ENCODE measurements around the gene TOMM34. TPM values are rescaled to one million over a fixed set of nuclear protein-coding genes. Genes with fewer than 3 reads are reported as not detected.

TOMM34 gene
- total and polyA plus RNA-seq, 3 donors from 2014 or later, result 212 to 263 (median 246) TPM

GRCh38 chr20:44941120-44941691 is 19.0 kb downstream of the TOMM34 start:
- H3K36me3 ChIP-seq (ENCODE audit: low read depth, missing control alignments), result no peaks in the 10 kb centered on the region
- no peak overlapping the region for H3K27ac ChIP-seq
- no peak overlapping the region for H3K4me3 ChIP-seq
- no peak for DNase-seq
- 82 to 91% methylated on average over 7 of the region's 7 CpGs for WGBS, 2 donors
- H3K27me3 ChIP-seq, result no peaks in the 10 kb centered on the region
- no peaks in the 10 kb centered on the region for H3K9me3 ChIP-seq
- TF ChIP-seq POLR2A (IDR thresholded peaks at IDR 0.05), result no peak
- TF ChIP-seq, protein P1, sequence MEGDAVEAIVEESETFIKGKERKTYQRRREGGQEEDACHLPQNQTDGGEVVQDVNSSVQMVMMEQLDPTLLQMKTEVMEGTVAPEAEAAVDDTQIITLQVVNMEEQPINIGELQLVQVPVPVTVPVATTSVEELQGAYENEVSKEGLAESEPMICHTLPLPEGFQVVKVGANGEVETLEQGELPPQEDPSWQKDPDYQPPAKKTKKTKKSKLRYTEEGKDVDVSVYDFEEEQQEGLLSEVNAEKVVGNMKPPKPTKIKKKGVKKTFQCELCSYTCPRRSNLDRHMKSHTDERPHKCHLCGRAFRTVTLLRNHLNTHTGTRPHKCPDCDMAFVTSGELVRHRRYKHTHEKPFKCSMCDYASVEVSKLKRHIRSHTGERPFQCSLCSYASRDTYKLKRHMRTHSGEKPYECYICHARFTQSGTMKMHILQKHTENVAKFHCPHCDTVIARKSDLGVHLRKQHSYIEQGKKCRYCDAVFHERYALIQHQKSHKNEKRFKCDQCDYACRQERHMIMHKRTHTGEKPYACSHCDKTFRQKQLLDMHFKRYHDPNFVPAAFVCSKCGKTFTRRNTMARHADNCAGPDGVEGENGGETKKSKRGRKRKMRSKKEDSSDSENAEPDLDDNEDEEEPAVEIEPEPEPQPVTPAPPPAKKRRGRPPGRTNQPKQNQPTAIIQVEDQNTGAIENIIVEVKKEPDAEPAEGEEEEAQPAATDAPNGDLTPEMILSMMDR (IDR thresholded peaks at IDR 0.05), result no peak
- peaks cover 20% of the 10 kb centered on the region for H3K4me1 ChIP-seq
- intact Hi-C loops (cut with DNase I; ENCODE audit: low total_unique reads), result no loop called here

DNA sequence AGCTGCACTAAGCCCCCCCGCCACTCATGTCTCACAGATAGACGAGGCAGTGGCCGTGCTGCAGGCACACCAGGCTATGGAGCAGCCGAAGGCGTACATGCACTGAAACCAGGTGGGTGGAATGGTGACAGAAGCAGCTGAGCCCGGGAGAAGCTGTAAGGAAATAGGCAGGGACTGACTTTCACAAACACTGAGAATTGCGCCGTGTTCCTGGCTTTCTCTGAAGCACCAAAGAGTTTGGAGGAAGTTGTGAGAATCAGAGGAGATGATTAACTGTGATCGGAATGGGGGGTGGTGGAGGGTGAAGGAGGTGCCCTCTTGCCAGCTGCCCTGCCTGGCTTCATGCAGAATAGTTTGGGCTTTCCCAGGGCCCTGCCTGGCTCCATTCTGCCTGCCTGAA is 21.6 kb downstream of the TOMM34 start:
- Histone ChIP-seq H3K27me3 (no peaks in the 10 kb centered on the region), H3K4me3 (no peak overlapping the region), H3K27ac (no peak overlapping the region), H3K36me3 (ENCODE audit: low read depth, missing control alignments) (no peaks in the 10 kb centered on the region), H3K9me3 (no peaks in the 10 kb centered on the region), H3K4me1 (peaks cover 11% of the 10 kb centered on the region)
- TF ChIP-seq, protein P1 (IDR thresholded peaks at IDR 0.05), result no peak
- no peak for TF ChIP-seq POLR2A (IDR thresholded peaks at IDR 0.05)
- intact Hi-C loops (cut with DNase I; ENCODE audit: low total_unique reads), result no loop called here
- WGBS, 2 donors, result 76 to 84% methylated on average over 9 of the region's 9 CpGs
- DNase-seq, result no peak

GRCh38 chr20:44936510-44936909 is 23.7 kb downstream of the TOMM34 start:
- no peak for DNase-seq
- intact Hi-C loops (cut with DNase I; ENCODE audit: low total_unique reads), result no loop called here
- Histone ChIP-seq H3K36me3 (ENCODE audit: low read depth, missing control alignments) (no peaks in the 10 kb centered on the region), H3K27ac (no peak overlapping the region), H3K4me1 (no peaks in the 10 kb centered on the region), H3K4me3 (no peak overlapping the region), H3K27me3 (no peaks in the 10 kb centered on the region), H3K9me3 (no peaks in the 10 kb centered on the region)
- WGBS, 2 donors, result 95 to 100% methylated on average over 4 to 10 of the region's 10 CpGs
- TF ChIP-seq POLR2A (IDR thresholded peaks at IDR 0.05), result no peak

DNA sequence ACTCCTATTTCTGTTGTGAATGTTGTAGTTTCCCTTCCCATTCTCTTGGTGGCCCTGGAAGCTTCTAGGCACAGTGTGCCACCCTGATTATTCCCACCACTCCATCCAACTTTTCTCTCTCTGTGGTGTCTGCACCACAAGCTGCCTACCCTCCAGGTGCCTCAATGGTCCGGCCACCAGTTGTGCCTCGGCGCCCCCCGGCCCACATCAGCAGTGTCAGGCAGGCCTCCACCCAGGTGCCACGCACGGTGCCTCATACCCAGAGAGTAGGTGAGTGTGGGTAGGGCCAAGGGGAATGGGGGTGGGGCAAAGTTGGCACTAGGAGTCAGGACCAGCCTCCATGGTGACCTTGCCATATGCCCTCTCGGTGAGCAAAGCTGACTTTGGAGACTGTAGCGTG is 27.3 kb downstream of the TOMM34 start:
- H3K4me3 ChIP-seq, result no peak overlapping the region
- WGBS, 2 donors, result 98 to 99% methylated on average over 8 of the region's 8 CpGs
- DNase-seq, result no peak
- H3K4me1 ChIP-seq, result no peaks in the 10 kb centered on the region
- no peaks in the 10 kb centered on the region for H3K9me3 ChIP-seq
- H3K27me3 ChIP-seq, result no peaks in the 10 kb centered on the region
- H3K27ac ChIP-seq, result no peak overlapping the region
- intact Hi-C loops (cut with DNase I; ENCODE audit: low total_unique reads), result no loop called here
- no peaks in the 10 kb centered on the region for H3K36me3 ChIP-seq (ENCODE audit: low read depth, missing control alignments)
- no peak for TF ChIP-seq POLR2A (IDR thresholded peaks at IDR 0.05)
- TF ChIP-seq, protein P1 (IDR thresholded peaks at IDR 0.05), result no peak

DNA sequence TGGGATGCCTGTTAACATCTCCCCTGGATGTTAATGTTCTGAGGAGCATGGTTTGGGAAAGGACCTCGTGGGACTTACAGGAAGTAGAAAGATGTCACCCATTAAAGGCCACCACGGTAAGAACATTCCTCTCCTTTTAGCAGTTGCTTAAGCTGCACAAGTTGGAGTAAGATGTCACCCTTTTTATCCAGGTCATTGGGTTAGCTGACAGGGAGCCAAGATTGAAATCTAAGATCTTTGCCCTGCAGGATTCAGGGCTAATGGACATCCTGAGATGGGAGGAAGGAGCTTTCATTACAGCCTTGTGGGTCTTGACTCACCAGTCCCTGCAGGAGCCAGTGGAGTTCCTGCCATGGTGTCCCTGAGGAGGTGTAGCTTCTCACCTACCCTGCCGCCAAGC is 28.3 kb downstream of the TOMM34 start:
- intact Hi-C loops (cut with DNase I; ENCODE audit: low total_unique reads), result no loop called here

More for the DNA sequence above, 28.3 kb downstream of the TOMM34 start:
- DNase-seq, result no peak
- Histone ChIP-seq H3K36me3 (ENCODE audit: low read depth, missing control alignments) (no peaks in the 10 kb centered on the region), H3K4me3 (no peak overlapping the region), H3K27me3 (no peaks in the 10 kb centered on the region), H3K9me3 (no peaks in the 10 kb centered on the region), H3K4me1 (no peaks in the 10 kb centered on the region), H3K27ac (no peak overlapping the region)
- no peak for TF ChIP-seq POLR2A (IDR thresholded peaks at IDR 0.05)
- TF ChIP-seq, protein P1 (IDR thresholded peaks at IDR 0.05), result no peak
- WGBS, 2 donors, result 89 to 92% methylated on average over 2 to 3 of the region's 3 CpGs
